Amygdala (tissue), 56 donors: ENCODE data around the gene UGT3A2.
A peak's percentile ranks its signal among the peaks of the same experiment; 100 is the strongest.

ENCODE experiments used
- DNase-seq, 56 donors: peaks; one replicate each; lab custom pipeline; 2025; lab: John Stamatoyannopoulos, UW

Gene UGT3A2, protein sequence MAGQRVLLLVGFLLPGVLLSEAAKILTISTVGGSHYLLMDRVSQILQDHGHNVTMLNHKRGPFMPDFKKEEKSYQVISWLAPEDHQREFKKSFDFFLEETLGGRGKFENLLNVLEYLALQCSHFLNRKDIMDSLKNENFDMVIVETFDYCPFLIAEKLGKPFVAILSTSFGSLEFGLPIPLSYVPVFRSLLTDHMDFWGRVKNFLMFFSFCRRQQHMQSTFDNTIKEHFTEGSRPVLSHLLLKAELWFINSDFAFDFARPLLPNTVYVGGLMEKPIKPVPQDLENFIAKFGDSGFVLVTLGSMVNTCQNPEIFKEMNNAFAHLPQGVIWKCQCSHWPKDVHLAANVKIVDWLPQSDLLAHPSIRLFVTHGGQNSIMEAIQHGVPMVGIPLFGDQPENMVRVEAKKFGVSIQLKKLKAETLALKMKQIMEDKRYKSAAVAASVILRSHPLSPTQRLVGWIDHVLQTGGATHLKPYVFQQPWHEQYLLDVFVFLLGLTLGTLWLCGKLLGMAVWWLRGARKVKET

GRCh38 chr5:36066540-36067210 is at the start of gene UGT3A2:
UGT3A2 (minus strand) TSS chr5:36066882; CDS start chr5:36066789, 93 bp downstream.
- DNase-seq: no peak

GRCh38 chr5:36111238-36111637 is 44.6 kb upstream of the UGT3A2 start:
- no peak for DNase-seq

- no peak for DNase-seq
Measured at GRCh38 chr5:36108758-36109460, 42.2 kb upstream of the UGT3A2 start.

- no peak for DNase-seq
Measured at GRCh38 chr5:36105819-36106218, 39.1 kb upstream of the UGT3A2 start.

DNA sequence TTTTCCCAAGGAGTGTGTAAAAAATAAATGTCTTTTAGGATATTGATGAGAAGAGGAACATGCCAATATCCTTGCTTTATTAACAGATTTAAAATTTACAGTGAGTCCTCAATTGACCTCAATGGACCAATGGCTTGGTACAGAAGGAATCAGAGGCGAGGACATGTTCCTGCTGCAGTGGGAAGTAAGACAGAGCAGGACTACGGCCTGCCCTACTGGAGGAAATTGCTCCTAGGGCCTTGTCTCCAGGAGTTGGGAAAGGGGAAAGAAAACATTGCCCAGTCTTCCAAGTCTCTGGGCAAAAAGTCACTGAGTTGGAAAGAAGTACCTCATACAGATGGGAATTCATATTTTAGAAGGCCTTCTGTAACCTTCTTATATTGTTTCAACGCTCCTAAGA is 33.1 kb upstream of the UGT3A2 start:
- no peak for DNase-seq

DNA sequence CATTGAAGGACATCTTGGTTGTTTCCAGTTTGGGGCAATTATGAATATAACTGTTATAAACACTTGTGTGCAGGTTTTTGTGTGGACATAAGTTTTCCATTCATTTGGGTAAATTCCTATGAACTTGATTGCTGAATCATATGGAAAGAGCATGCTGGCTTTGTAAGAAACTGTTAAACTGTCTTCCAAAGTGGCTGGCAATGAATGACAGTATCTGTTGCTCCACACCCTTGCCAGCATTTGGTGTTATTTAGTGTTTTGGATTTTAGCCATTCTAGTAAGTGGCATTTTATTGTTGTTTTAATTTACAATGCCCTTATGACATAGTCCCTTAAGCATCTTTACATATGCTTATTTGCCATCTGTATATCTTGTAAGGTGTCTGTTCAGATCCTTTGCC is 29.8 kb upstream of the UGT3A2 start:
- DNase-seq: no peak

DNA sequence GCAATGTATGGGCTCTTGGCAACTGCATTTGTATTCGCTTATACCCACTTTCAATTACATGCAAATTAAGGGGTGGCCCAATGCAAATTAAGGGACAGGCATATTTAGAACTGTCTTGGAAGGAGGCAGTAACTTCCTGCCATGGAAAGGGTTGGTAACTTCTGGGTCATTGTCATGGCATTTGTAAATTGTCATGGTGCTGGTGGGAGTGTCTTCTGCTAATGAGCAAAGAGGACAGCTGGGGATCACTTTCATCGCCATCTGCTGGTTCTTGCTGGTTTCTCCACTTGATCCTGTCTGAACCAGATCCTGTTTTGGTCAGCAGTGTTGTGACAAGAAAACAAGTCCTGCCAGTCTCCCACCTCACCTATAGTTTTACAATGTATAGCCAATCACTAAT is 23.3 kb upstream of the UGT3A2 start:
- no peak for DNase-seq

DNA sequence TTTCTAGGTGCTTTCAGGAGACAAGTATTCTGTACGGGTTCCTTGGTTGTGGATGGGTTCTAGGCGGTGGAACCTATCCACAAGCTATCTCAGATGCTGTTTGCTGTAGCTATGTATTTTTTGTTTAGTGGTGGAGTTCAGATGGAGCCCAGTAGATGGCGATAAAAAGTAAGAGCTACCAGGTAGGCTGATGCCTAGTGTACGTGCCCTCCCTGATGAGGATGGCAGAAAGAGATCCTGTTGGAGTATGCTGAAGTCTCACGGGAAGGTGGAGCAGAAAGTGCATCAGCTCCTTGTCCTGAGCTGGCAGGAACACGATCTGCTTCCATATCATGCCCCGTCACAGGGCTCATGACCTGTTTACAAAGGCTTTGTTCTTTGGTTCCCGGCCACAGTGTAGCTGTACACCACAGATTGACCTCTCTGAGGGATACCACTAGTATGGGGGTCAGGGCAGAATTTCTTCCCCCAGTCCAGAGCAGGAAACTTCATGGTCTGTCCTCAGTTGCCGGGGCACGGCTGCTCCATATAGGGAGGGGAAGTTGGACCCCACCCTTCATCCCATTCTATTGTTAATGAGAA is 12.6 kb upstream of the UGT3A2 start:
- DNase-seq: peak in 7 of 56 donors; percentile 5 to 28 (median 15)

DNA sequence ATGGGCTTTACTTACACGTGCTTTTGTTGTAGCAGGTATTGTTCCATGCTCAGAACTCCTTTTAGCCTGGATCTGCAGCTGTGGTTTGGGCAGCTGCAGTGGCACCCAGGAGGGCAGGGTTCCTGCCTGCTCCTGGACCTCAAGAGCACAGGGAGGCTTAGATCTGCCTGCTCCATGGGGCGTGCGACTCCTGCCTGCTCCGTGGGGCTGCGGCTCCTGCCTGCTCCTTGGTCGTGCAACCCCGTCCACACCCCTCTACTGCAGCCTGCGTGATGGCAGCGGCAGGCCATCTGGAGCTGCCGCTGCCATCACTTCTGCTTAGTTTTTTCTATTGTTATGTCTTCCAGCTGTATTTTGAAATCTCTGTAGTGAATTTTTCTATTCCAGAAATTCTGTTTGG is 11.7 kb upstream of the UGT3A2 start:
- no peak for DNase-seq

- DNase-seq: no peak
Measured at GRCh38 chr5:36073595-36074216, 7.0 kb upstream of the UGT3A2 start.

DNA sequence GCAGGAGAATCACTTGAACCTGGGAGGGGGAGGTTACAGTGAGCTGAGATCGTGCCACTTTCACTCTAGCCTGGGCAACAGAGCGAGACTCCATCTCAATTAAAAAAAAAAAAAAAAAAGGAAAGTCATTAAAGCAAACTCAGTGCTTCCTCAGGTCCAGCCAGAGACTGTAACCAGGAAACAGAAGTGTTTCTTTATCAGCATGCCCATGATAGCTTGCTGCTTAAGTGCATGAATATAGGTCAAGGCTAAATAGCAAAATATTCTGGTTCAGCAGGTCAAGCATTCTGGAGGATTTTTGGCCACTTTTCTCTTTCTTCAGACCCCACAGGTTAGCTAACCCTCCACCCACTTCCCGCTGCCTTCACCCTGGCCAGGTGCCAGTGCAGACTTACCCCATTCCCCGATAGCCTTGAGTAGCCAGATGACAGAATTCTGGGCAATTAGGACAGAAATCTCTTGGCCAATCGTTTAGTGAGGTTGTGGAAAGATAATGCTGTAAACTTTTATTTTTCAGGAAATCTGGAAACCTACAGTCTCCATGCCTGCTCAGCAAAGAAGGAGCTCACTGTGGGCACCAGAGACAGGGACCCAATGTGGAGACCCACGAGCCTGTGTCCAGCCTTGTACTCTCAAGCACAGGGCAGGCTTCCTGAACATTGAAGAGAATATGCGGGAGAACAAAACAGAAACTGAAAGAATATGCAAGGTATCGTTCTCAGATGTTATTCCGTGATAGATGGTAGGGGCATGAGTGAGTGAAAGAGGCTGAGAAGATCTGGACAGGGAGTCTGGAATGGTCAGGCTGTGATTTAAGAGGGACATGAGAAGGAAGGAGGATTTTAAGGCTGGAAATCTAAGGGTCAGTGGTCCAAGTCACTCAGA is 4.2 kb upstream of the UGT3A2 start:
- DNase-seq: no peak

GRCh38 chr5:36068751-36069281 is 2.1 kb upstream of the UGT3A2 start:
- DNase-seq: no peak

DNA sequence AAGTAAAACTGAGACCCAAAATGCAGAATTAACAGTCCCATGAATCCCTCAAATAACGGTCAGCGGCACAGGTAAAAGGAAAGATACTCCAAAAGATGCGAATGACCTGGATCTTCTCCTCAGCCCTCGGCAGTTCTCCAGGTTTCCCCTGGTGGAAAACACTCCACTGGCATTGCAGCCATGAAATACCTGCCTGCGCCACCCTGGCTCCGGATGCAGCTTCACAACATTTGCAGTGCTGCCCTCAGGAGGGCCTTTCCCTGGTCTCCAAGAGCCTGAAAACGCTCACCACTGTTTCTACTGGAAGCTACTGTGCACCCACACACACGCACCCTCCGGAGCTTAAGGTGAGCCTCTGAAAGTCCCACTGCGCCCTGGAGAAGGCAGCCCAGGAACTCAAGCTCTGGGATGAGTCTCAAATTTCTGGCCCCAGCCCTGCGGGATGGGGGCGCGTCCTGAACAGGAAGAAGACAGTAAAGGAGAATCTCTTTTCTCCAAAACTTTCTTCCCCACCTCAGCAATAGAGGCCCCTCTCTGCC is 612 bp downstream of the UGT3A2 start:
- no peak for DNase-seq

- no peak for DNase-seq
Measured at GRCh38 chr5:36060420-36060887, 6.2 kb downstream of the UGT3A2 start.

DNA sequence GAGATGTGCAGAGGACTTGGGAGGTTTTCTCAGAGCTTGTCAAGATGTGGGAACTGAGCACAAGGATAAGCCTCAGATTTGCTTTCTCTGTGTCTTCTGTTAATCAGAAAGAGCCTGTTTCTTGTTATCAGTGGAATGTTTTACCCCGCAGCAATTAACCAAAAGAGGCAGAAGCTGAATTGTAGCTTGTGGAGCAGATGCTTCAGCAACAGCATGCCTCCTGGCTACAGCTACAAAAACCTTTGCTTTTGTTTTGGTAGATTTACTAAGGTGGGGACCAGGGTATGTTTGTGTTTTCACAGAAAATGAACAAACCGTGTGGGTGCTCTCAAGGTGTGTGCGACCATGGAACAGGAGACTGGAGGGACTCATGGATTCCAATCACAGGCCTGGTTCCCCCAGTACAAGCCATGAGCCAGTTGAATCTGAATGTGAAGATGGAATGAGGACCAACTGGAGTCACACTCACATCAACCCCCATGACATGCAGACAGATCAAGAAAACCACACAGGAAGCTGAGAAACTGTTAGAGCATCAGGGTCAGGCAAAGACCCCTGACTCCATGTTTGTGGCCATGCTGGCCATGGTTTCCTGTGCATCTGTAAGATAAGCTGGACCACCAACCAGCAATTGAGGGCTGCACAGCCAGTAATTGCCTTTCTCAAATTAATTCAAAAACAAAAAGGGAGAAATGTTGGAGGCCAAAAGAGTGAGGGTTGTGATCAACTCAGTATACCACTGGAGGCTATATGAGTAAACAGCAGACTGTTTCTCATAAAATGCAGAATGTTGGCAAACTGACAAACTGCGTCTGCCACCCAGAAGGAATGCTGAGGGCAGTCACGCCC is 6.9 kb downstream of the UGT3A2 start:
- DNase-seq: no peak

DNA sequence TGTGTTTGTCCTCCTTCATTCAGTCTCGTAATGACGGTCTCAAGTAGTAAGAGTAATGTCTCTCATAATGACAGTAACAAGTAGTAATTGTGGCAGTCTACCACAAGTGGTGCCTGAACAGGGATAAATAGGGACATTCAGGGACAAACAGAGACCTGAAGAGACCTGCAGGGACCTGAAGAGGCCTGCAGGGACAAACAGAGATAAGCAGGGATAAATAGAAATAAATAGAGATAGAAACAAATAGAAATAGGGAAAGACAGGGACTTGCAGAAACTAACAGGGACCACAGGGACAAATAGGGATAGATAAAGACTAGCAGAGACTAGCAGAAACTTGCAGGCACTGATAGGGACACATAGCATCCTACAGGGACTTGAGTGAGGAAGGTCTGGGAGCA is 7.9 kb downstream of the UGT3A2 start:
- no peak for DNase-seq

- DNase-seq: no peak
Measured at GRCh38 chr5:36057386-36057785, 9.3 kb downstream of the UGT3A2 start.

DNA sequence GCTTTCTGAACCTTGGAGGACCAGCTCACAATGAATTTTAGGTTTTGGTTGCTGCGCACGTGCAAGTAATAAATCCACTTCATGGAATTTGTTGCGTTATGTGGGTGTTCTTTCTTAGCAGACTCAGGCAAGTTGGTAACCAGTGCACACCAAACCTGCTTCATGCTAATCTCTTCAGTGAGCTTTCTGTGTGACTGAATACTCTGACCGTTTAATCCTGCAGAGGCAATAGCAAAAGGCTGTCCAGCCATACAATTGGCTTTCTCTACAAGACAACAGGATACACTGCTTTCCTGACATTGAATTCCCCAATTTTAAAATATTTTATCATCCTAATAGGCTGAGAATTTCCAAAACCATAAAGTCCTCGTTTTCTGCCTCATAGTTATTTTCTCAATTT is 10.3 kb downstream of the UGT3A2 start:
- DNase-seq: no peak
